ENCODE data around the gene HIF1A. TPM values are rescaled to one million over a fixed set of nuclear protein-coding genes. Genes with fewer than 3 reads are reported as not detected.
A peak's percentile ranks its signal among the peaks of the same experiment; 100 is the strongest.

Gene HIF1A
- total and polyA plus RNA-seq, 2 of the 13 experiments (the other 11 are each of a cell fraction or from before 2014, with no cell fraction given): 41.0 to 126 TPM

DNA sequence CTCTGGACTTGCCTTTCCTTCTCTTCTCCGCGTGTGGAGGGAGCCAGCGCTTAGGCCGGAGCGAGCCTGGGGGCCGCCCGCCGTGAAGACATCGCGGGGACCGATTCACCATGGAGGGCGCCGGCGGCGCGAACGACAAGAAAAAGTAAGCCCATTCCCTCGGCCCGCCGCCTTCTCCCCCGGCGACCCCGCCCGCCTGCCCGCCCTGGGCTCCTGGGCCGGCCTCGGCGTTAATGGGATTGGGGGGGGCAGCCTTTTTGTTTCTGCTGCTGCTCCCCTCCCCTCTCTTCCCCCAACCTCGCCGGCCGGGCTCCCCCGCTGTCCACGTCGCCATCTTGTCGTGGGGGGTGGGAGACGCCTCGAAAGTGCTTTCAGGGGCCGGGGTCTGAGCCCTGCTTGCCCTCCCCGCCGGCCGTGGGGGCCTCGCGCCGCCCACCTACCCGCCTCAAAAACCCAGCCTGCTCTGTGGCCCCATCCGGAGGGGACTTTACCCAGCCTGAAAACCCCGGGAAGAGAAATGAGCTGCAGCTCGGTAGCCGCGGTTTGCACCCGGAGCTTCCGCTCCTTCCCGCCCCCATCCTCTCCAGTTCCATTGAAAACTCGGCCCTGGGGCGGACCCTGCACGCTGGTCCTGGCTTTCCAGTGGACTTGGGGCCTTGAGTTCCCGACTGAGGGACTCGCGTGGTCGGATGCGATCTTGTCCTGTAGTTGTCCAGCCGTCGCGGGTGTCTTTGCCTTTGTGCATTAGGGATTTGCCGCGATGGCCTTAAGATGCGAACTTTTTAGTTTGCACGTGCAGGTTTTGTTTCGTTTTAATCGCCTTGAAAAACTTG lies 598 bp downstream of the HIF1A start (continued):
- TF ChIP-seq CHCHD3 (CRISPR knock-in tag; IDR thresholded peaks at IDR 0.05) (no peak), SMAD1 (CRISPR knock-in tag; IDR thresholded peaks at IDR 0.05; ENCODE audit: borderline replicate concordance, low read depth) (no peak), RELA (CRISPR knock-in tag; IDR thresholded peaks at IDR 0.05) (no peak), KLF6 (CRISPR knock-in tag; IDR thresholded peaks at IDR 0.05) (no peak), SMAD3 (CRISPR knock-in tag; IDR thresholded peaks at IDR 0.05) (no peak), XBP1 (CRISPR knock-in tag; IDR thresholded peaks at IDR 0.05) (no peak; the same call in 1 of the 2 replicates), CBX1 (IDR thresholded peaks at IDR 0.05; ENCODE audit: low read depth) (no peak), FOSL2 (CRISPR knock-in tag; IDR thresholded peaks at IDR 0.05) (no peak; the same call in 1 of the 2 replicates), NRL (CRISPR knock-in tag; IDR thresholded peaks at IDR 0.05; ENCODE audit: borderline replicate concordance) (no peak; the same call in 1 of the 2 replicates), PCBP1 (IDR thresholded peaks at IDR 0.05; ENCODE audit: borderline replicate concordance, low read depth, low read length) (peak; percentile 63; the same call in 1 of the 2 replicates)
- TF ChIP-seq, protein P1, sequence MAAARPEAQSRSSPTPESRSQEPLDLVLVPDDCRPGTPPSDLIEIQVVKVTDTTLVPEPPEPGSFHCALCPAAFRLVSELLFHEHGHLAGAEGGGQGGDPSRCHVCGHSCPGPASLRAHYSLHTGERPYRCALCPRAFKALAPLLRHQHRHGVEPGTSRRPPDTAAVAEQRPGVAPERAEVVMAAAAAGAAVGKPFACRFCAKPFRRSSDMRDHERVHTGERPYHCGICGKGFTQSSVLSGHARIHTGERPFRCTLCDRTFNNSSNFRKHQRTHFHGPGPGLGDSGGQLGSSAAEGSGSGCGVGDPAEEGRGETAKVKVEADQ (CRISPR knock-in tag; IDR thresholded peaks at IDR 0.05; ENCODE audit: borderline replicate concordance): peak; percentile 43; the same call in 1 of the 2 replicates
- TF ChIP-seq, protein P2, sequence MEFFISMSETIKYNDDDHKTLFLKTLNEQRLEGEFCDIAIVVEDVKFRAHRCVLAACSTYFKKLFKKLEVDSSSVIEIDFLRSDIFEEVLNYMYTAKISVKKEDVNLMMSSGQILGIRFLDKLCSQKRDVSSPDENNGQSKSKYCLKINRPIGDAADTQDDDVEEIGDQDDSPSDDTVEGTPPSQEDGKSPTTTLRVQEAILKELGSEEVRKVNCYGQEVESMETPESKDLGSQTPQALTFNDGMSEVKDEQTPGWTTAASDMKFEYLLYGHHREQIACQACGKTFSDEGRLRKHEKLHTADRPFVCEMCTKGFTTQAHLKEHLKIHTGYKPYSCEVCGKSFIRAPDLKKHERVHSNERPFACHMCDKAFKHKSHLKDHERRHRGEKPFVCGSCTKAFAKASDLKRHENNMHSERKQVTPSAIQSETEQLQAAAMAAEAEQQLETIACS (CRISPR knock-in tag; IDR thresholded peaks at IDR 0.05): no peak
- TF ChIP-seq, protein P3, sequence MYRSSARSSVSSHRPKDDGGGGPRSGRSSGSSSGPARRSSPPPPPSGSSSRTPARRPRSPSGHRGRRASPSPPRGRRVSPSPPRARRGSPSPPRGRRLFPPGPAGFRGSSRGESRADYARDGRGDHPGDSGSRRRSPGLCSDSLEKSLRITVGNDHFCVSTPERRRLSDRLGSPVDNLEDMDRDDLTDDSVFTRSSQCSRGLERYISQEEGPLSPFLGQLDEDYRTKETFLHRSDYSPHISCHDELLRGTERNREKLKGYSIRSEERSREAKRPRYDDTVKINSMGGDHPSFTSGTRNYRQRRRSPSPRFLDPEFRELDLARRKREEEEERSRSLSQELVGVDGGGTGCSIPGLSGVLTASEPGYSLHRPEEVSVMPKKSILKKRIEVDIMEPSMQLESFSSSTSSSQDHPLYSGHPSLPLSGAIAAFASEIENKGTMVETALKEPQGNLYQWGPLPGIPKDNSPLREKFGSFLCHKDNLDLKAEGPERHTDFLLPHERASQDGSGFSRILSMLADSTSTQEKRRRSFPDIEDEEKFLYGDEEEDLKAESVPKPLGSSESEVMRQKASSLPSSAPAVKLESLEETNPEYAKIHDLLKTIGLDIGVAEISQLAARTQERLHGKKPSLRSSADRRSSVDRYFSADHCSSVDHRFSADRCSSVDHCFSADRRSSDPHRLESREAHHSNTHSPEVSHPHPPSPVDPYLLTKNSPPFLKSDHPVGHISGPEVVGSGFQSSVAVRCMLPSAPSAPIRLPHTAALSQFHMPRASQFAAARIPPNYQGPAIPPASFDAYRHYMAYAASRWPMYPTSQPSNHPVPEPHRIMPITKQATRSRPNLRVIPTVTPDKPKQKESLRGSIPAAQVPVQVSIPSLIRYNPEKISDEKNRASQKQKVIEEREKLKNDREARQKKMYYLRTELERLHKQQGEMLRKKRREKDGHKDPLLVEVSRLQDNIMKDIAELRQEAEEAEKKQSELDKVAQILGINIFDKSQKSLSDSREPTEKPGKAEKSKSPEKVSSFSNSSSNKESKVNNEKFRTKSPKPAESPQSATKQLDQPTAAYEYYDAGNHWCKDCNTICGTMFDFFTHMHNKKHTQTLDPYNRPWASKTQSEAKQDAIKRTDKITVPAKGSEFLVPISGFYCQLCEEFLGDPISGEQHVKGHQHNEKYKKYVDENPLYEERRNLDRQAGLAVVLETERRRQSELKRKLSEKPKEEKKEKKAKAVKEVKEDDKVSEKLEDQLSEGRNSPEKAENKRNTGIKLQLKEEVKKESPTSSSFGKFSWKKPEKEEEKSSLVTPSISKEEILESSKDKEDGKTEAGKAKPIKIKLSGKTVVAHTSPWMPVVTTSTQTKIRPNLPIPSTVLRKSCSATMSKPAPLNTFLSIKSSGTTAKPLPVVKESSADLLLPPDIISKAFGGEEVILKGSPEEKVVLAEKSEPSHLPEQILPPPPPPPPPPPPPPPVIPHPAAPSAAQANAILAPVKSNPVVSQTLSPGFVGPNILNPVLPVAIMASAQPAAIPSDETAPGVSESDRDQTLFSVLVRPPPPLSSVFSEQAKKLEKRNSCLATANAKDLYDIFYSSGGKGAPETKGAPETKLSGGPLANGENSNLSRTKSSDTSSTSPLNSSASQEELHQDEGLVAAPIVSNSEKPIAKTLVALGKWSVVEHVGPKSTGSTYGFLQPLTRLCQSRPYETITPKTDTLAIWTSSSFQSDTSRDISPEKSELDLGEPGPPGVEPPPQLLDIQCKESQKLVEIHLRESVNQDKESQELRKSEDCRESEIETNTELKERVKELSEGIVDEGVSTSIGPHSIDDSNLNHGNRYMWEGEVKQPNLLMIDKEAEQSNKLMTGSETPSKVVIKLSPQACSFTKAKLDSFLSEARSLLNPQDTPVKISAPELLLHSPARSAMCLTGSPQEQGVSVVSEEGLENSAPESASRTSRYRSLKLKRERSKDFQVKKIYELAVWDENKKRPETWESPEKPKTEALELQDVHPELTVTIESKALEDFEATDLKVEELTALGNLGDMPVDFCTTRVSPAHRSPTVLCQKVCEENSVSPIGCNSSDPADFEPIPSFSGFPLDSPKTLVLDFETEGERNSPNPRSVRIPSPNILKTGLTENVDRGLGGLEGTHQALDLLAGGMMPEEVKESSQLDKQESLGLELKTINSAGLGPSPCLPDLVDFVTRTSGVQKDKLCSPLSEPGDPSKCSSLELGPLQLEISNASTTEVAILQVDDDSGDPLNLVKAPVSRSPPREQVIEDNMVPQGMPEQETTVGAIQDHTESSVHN (CRISPR knock-in tag; IDR thresholded peaks at IDR 0.05): no peak
- TF ChIP-seq, protein P4, sequence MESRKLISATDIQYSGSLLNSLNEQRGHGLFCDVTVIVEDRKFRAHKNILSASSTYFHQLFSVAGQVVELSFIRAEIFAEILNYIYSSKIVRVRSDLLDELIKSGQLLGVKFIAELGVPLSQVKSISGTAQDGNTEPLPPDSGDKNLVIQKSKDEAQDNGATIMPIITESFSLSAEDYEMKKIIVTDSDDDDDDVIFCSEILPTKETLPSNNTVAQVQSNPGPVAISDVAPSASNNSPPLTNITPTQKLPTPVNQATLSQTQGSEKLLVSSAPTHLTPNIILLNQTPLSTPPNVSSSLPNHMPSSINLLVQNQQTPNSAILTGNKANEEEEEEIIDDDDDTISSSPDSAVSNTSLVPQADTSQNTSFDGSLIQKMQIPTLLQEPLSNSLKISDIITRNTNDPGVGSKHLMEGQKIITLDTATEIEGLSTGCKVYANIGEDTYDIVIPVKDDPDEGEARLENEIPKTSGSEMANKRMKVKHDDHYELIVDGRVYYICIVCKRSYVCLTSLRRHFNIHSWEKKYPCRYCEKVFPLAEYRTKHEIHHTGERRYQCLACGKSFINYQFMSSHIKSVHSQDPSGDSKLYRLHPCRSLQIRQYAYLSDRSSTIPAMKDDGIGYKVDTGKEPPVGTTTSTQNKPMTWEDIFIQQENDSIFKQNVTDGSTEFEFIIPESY (CRISPR knock-in tag; IDR thresholded peaks at IDR 0.05): no peak

Data from HepG2 (cell line).